ENCODE results near the gene ADAMTS1. TPM values are rescaled to one million over a fixed set of nuclear protein-coding genes. Genes with fewer than 3 reads are reported as not detected.

Gene ADAMTS1
- total RNA-seq, 6 experiments from 2014 or later = 2.7 to 38.1 (median 9.6) TPM

DNA sequence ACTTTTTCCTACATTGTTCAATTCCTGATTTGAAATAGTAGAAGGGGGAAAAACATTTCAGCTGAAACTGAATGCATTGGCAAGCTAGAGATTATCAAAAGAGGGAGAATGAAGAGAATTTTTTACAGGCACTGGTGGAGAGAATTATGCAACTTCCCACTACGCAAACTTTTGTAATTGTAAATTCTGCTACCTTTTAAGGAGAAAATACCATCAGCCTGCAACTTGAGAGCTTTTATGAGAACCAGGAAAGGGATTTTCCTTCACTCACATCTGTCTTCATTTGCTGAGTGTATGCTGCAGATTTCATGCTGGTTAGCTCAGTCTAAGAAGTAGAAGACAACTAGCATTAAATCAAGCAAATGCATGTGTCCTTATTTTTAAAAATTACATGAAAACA, 43.7 kb downstream of the ADAMTS1 start:
- no peak for ATAC-seq
- intact Hi-C loops (cut with DNase I) = no loop called here

GRCh38 chr21:26800970-26801431, 44.2 kb downstream of the ADAMTS1 start:
- Histone ChIP-seq H3K4me1 (no peaks in the 10 kb centered on the region), H3K9me3 (no peaks in the 10 kb centered on the region), H3K36me3 (no peaks in the 10 kb centered on the region), H3K27ac (peak overlapping the region; percentile 5 to 29 (median 7)), H3K4me3 (no peak overlapping the region), H3K27me3 (no peaks in the 10 kb centered on the region)
- 26% methylated on average over 9 of the region's 9 CpGs for WGBS (ENCODE audit: insufficient coverage, low coverage, low lambda C conversion rate, missing lambda C conversion rate)
- intact Hi-C loops (cut with DNase I) = no loop called here
- DNase-seq (no peak), ATAC-seq (no peak)
- no peak for TF ChIP-seq POLR2A (IDR thresholded peaks at IDR 0.05)
- no peak for TF ChIP-seq CTCF (IDR thresholded peaks at IDR 0.05)

More for the DNA sequence above, 43.7 kb downstream of the ADAMTS1 start:
- Histone ChIP-seq H3K27me3 (no peaks in the 10 kb centered on the region), H3K36me3 (no peaks in the 10 kb centered on the region), H3K9me3 (no peaks in the 10 kb centered on the region), H3K4me3 (no peak overlapping the region), H3K27ac (peak overlapping the region in 2 of 3 donors; percentile 7 to 29), H3K4me1 (no peaks in the 10 kb centered on the region)
- TF ChIP-seq CTCF (IDR thresholded peaks at IDR 0.05) = no peak
- no peak for TF ChIP-seq POLR2A (IDR thresholded peaks at IDR 0.05)
- DNase-seq = no peak
- WGBS (ENCODE audit: insufficient coverage, low coverage, low lambda C conversion rate, missing lambda C conversion rate) = 32% methylated on average over 1 of the region's 1 CpG

- no peak for TF ChIP-seq CTCF (IDR thresholded peaks at IDR 0.05)
- no peak for TF ChIP-seq POLR2A (IDR thresholded peaks at IDR 0.05)
- DNase-seq (no peak), ATAC-seq (no peak)
- Histone ChIP-seq H3K9me3 (no peaks in the 10 kb centered on the region), H3K27ac (peak overlapping the region in 1 of 3 donors; percentile 5), H3K36me3 (no peaks in the 10 kb centered on the region), H3K27me3 (no peaks in the 10 kb centered on the region), H3K4me1 (no peaks in the 10 kb centered on the region), H3K4me3 (no peak overlapping the region)
- WGBS (ENCODE audit: insufficient coverage, low coverage, low lambda C conversion rate, missing lambda C conversion rate) = 50% methylated on average over 1 of the region's 2 CpGs
- intact Hi-C loops (cut with DNase I) = no loop called here
Measured at GRCh38 chr21:26800455-26800854, 44.8 kb downstream of the ADAMTS1 start.

- WGBS (ENCODE audit: insufficient coverage, low coverage, low lambda C conversion rate, missing lambda C conversion rate) = 61% methylated on average over 2 of the region's 3 CpGs
- intact Hi-C loops (cut with DNase I) = no loop called here
- Histone ChIP-seq H3K36me3 (no peaks in the 10 kb centered on the region), H3K27ac (peak overlapping the region in 1 of 3 donors; percentile 5), H3K4me1 (no peaks in the 10 kb centered on the region), H3K9me3 (no peaks in the 10 kb centered on the region), H3K4me3 (no peak overlapping the region), H3K27me3 (no peaks in the 10 kb centered on the region)
- TF ChIP-seq POLR2A (IDR thresholded peaks at IDR 0.05) = no peak
- no peak for TF ChIP-seq CTCF (IDR thresholded peaks at IDR 0.05)
- ATAC-seq (no peak), DNase-seq (no peak)
Measured at GRCh38 chr21:26800001-26800400, 45.2 kb downstream of the ADAMTS1 start.

Measured in right lobe of liver (tissue), 6 donors.